ENCODE data around the gene IFRD2. TPM values are rescaled to one million over a fixed set of nuclear protein-coding genes. Genes with fewer than 3 reads are reported as not detected.

IFRD2 gene
- total and polyA plus RNA-seq, 9 of the 15 experiments (the other 6 are each of a cell fraction or from before 2014, with no cell fraction given) = 30.5 to 115 (median 52.8) TPM

GRCh38 chr3:50264383-50264963 is 27.8 kb downstream of the IFRD2 start:
- H2AFZ ChIP-seq (ENCODE audit: low read depth, low read length) = no peak overlapping the region
- CTCF ChIA-PET (ENCODE audit: low intra/inter-chr PET ratio) = no interaction called here
- no peaks in the 10 kb centered on the region for H3K9me1 ChIP-seq (ENCODE audit: control insufficient read depth, insufficient read depth, low read length)
- POLR2A ChIA-PET = interaction anchor here (0.6 to 1.5 kb wide), 4 partner anchors 14 to 335 kb away, joined by 3 read pairs; no protein-coding TSS in a partner anchor
- no peaks in the 10 kb centered on the region for H3K36me3 ChIP-seq (ENCODE audit: control insufficient read depth, insufficient read depth, low read length)
- H3K4me3 ChIP-seq = no peak overlapping the region
- H3K9me3 ChIP-seq (replicated peaks; ENCODE audit: control insufficient read depth, insufficient read depth, low read depth, low read length) = no peaks in the 10 kb centered on the region
- no peak overlapping the region for H3K27ac ChIP-seq (ENCODE audit: extremely low read depth, low read depth, low read length)
- H3K4me2 ChIP-seq (ENCODE audit: insufficient read depth, low read length) = no peak overlapping the region
- no peak for FAIRE-seq
- 0 out of 3 replicates have a peak, but pooled peaks have one; percentile 11 for ATAC-seq
- intact Hi-C loops (cut with micrococcal nuclease) (no loop called here), in situ Hi-C loops (cut with MboI) (no loop called here)
- peaks cover 3% of the 10 kb centered on the region; the same call in 1 of the 3 replicates for H3K79me2 ChIP-seq (ENCODE audit: control insufficient read depth, insufficient read depth, low read length)
- DNase-seq (ENCODE audit: extremely low read depth in 1 of 4, low spot score in 3 of 4) = peak in 2 of 4 experiments; percentile 43 to 47
- peak; percentile 48 for TF ChIP-seq VEZF1 (CRISPR knock-in tag; IDR thresholded peaks at IDR 0.05)
- no peak for TF ChIP-seq ZNF740 (CRISPR knock-in tag; IDR thresholded peaks at IDR 0.05)
- TF ChIP-seq ZNF740 (tag; IDR thresholded peaks at IDR 0.05) = 0 out of 4 replicates have a peak, but pooled peaks of 1 of the 2 experiments have one; percentile 28
- TF ChIP-seq XRCC3 (IDR thresholded peaks at IDR 0.05) = no peak
- peaks cover 6 to 51% of the 10 kb centered on the region in 2 experiments; a peak in 4 of 5 replicates for H3K4me1 ChIP-seq (replicated peaks in 1 of 2; ENCODE audit: control insufficient read depth in 2 of 2, insufficient read depth in 2 of 2, low read length in 2 of 2)
- H3K27me3 ChIP-seq (ENCODE audit: control insufficient read depth in 2 of 2, insufficient read depth in 2 of 2, low read length in 2 of 2) = no peaks in the 10 kb centered on the region
- WGBS (ENCODE audit: insufficient coverage, low coverage, missing lambda C conversion rate) = 17% methylated on average over 4 of the region's 7 CpGs
- BruUV-seq (replicated peaks) = no TSS peak
- H3K9ac ChIP-seq (ENCODE audit: insufficient read depth in 1 of 2, low read depth in 2 of 2, low read length in 2 of 2) = no peak overlapping the region; a peak in 1 of 4 replicates
- no peaks in the 10 kb centered on the region for H4K20me1 ChIP-seq (replicated peaks; ENCODE audit: control insufficient read depth, insufficient read depth, low read length)
